Measurements from ENCODE around the gene MPHOSPH10. TPM values are rescaled to one million over a fixed set of nuclear protein-coding genes. Genes with fewer than 3 reads are reported as not detected.

MPHOSPH10 gene
- total RNA-seq, 6 donors from 2014 or later: 11.7 to 35.6 (median 25.8) TPM

- ATAC-seq (ENCODE audit: low FRiP score in 2 of 2) (no peak), DNase-seq (no peak)
- TF ChIP-seq CTCF (IDR thresholded peaks at IDR 0.05): no peak
- no peak for TF ChIP-seq EP300 (IDR thresholded peaks at IDR 0.05)
- TF ChIP-seq POLR2A (IDR thresholded peaks at IDR 0.05): no peak
- TF ChIP-seq POLR2AphosphoS5 (IDR thresholded peaks at IDR 0.05): no peak
- 89 to 92% methylated on average over 2 of the region's 2 CpGs for WGBS, 2 donors
- Histone ChIP-seq H3K4me1 (no peaks in the 10 kb centered on the region), H3K36me3 (peaks cover 30 to 72% (median 61%) of the 10 kb centered on the region in 4 donors), H3K27ac (no peak overlapping the region), H3K9me3 (no peaks in the 10 kb centered on the region), H3K27me3 (no peaks in the 10 kb centered on the region), H3K4me3 (no peak overlapping the region)
These were observed 18.2 kb downstream of the MPHOSPH10 start for GRCh38 chr2:71148506-71149063.

GRCh38 chr2:71150082-71150816, 19.8 kb downstream of the MPHOSPH10 start:
- Histone ChIP-seq H3K9me3 (no peaks in the 10 kb centered on the region), H3K4me3 (no peak overlapping the region), H3K27me3 (no peaks in the 10 kb centered on the region), H3K27ac (no peak overlapping the region), H3K4me1 (no peaks in the 10 kb centered on the region), H3K36me3 (peaks cover 21 to 56% (median 47%) of the 10 kb centered on the region in 4 donors)
- WGBS, 2 donors: 52 to 63% methylated on average over 2 to 3 of the region's 3 CpGs
- TF ChIP-seq CTCF (IDR thresholded peaks at IDR 0.05) (no peak), POLR2AphosphoS5 (IDR thresholded peaks at IDR 0.05) (no peak), EP300 (IDR thresholded peaks at IDR 0.05) (no peak), POLR2A (IDR thresholded peaks at IDR 0.05) (no peak)
- DNase-seq (no peak), ATAC-seq (ENCODE audit: low FRiP score in 2 of 2) (no peak)

GRCh38 chr2:71151620-71152019, 21.2 kb downstream of the MPHOSPH10 start:
- 100% methylated on average over 1 of the region's 1 CpG for whole genome bisulfite sequencing, 2 donors
- ATAC-seq (ENCODE audit: low FRiP score in 2 of 2) (peak in 1 of 2 donors; percentile 13), DNase-seq (no peak)
- Histone ChIP-seq H3K4me3 (no peak overlapping the region), H3K9me3 (no peaks in the 10 kb centered on the region), H3K27ac (no peak overlapping the region), H3K36me3 (peaks cover 18 to 42% (median 37%) of the 10 kb centered on the region in 4 donors), H3K4me1 (no peaks in the 10 kb centered on the region), H3K27me3 (no peaks in the 10 kb centered on the region)
- no peak for TF ChIP-seq CTCF (IDR thresholded peaks at IDR 0.05)
- no peak for TF ChIP-seq POLR2AphosphoS5 (IDR thresholded peaks at IDR 0.05)
- TF ChIP-seq POLR2A (IDR thresholded peaks at IDR 0.05): no peak
- TF ChIP-seq EP300 (IDR thresholded peaks at IDR 0.05): no peak

- Histone ChIP-seq H3K27ac (no peak overlapping the region), H3K4me1 (peaks cover 6 to 7% (median 7%) of the 10 kb centered on the region in 4 donors), H3K27me3 (no peaks in the 10 kb centered on the region), H3K36me3 (peaks cover 8 to 21% (median 17%) of the 10 kb centered on the region in 4 donors), H3K9me3 (no peaks in the 10 kb centered on the region), H3K4me3 (no peak overlapping the region)
- DNase-seq (no peak), ATAC-seq (ENCODE audit: low FRiP score in 2 of 2) (no peak)
- 82 to 91% methylated on average over 4 to 11 of the region's 11 CpGs for WGBS, 2 donors
- TF ChIP-seq POLR2AphosphoS5 (IDR thresholded peaks at IDR 0.05) (no peak), CTCF (IDR thresholded peaks at IDR 0.05) (no peak), EP300 (IDR thresholded peaks at IDR 0.05) (no peak), POLR2A (IDR thresholded peaks at IDR 0.05) (no peak)
These were observed 23.3 kb downstream of the MPHOSPH10 start for GRCh38 chr2:71153585-71154224.
